ENCODE data around the gene AIG1.
A peak's percentile ranks its signal among the peaks of the same experiment; 100 is the strongest.

The AIG1 gene

GRCh38 chr6:143264379-143264778, 203.7 kb downstream of the AIG1 start:
- TF ChIP-seq CTCF (IDR thresholded peaks at IDR 0.05; ENCODE audit: control insufficient read depth, insufficient read depth, low read depth, low read length, missing control alignments) = no peak
- DNase-seq (ENCODE audit: low read depth) = no peak
- H3K4me3 ChIP-seq (ENCODE audit: control insufficient read depth, low read depth, low read length) = no peak overlapping the region

GRCh38 chr6:143264986-143265764, 204.5 kb downstream of the AIG1 start:
- no peak overlapping the region for H3K4me3 ChIP-seq (ENCODE audit: control insufficient read depth, low read depth, low read length)
- no peak for DNase-seq (ENCODE audit: low read depth)
- no peak for TF ChIP-seq CTCF (IDR thresholded peaks at IDR 0.05; ENCODE audit: control insufficient read depth, insufficient read depth, low read depth, low read length, missing control alignments)

- no peak for TF ChIP-seq CTCF (IDR thresholded peaks at IDR 0.05; ENCODE audit: control insufficient read depth, insufficient read depth, low read depth, low read length, missing control alignments)
- no peak overlapping the region for H3K4me3 ChIP-seq (ENCODE audit: control insufficient read depth, low read depth, low read length)
- no peak for DNase-seq (ENCODE audit: low read depth)
These were observed 207.1 kb downstream of the AIG1 start for GRCh38 chr6:143267760-143268159.

GRCh38 chr6:143268439-143268838, 207.8 kb downstream of the AIG1 start:
- H3K4me3 ChIP-seq (ENCODE audit: control insufficient read depth, low read depth, low read length) = no peak overlapping the region
- DNase-seq (ENCODE audit: low read depth) = no peak
- no peak for TF ChIP-seq CTCF (IDR thresholded peaks at IDR 0.05; ENCODE audit: control insufficient read depth, insufficient read depth, low read depth, low read length, missing control alignments)

GRCh38 chr6:143270026-143270425, 209.3 kb downstream of the AIG1 start:
- no peak for DNase-seq (ENCODE audit: low read depth)
- TF ChIP-seq CTCF (IDR thresholded peaks at IDR 0.05; ENCODE audit: control insufficient read depth, insufficient read depth, low read depth, low read length, missing control alignments) = no peak
- no peak overlapping the region for H3K4me3 ChIP-seq (ENCODE audit: control insufficient read depth, low read depth, low read length)

GRCh38 chr6:143271024-143271423, 210.3 kb downstream of the AIG1 start:
- DNase-seq (ENCODE audit: low read depth) = peak; percentile 62
- no peak overlapping the region for H3K4me3 ChIP-seq (ENCODE audit: control insufficient read depth, low read depth, low read length)
- TF ChIP-seq CTCF (IDR thresholded peaks at IDR 0.05; ENCODE audit: control insufficient read depth, insufficient read depth, low read depth, low read length, missing control alignments) = no peak
